Measurements from ENCODE around the gene TMEM181. TPM values are rescaled to one million over a fixed set of nuclear protein-coding genes. Genes with fewer than 3 reads are reported as not detected.
"Not testable (repeated sequence)": the region's sequence is repeated elsewhere in the genome, so short reads cannot be mapped to it uniquely, and the experiment has no call there.

Gene TMEM181
- total RNA-seq (2014; rRNA removed; shearing (Covaris generic)) = 24.3 and 24.7 TPM in 2 replicates
- 25.9 and 40.0 TPM in 2 replicates for polyA plus RNA-seq (2014; cell fraction: nucleus; rRNA removed)

- DNase-seq (ENCODE audit: extremely low read depth, low read depth) = peak; percentile 58
Measured at GRCh38 chr6:158559895-158560835, at the start of gene TMEM181. Gene TMEM181 (plus strand): TSS chr6:158560091. CDS start chr6:158560225, 134 bp downstream.

GRCh38 chr6:158512809-158513208 lies 47.1 kb upstream of the TMEM181 start:
- DNase-seq (ENCODE audit: extremely low read depth, low read depth) = no peak

- no peak for DNase-seq (ENCODE audit: extremely low read depth, low read depth)
Measured at GRCh38 chr6:158514176-158514575, 45.7 kb upstream of the TMEM181 start.

- DNase-seq (ENCODE audit: extremely low read depth, low read depth) = no peak
Measured at GRCh38 chr6:158514991-158515390, 44.9 kb upstream of the TMEM181 start.

- DNase-seq (ENCODE audit: extremely low read depth, low read depth) = no peak
Measured at GRCh38 chr6:158516098-158516497, 43.8 kb upstream of the TMEM181 start.

GRCh38 chr6:158517038-158517437 lies 42.9 kb upstream of the TMEM181 start:
- DNase-seq (ENCODE audit: extremely low read depth, low read depth) = no peak

GRCh38 chr6:158517581-158517980 lies 42.3 kb upstream of the TMEM181 start:
- no peak for DNase-seq (ENCODE audit: extremely low read depth, low read depth)

GRCh38 chr6:158518191-158519127 lies 41.4 kb upstream of the TMEM181 start:
- DNase-seq (ENCODE audit: extremely low read depth, low read depth) = peak; percentile 55

GRCh38 chr6:158519300-158519699 lies 40.6 kb upstream of the TMEM181 start:
- DNase-seq (ENCODE audit: extremely low read depth, low read depth) = no peak

GRCh38 chr6:158519761-158520160 lies 40.1 kb upstream of the TMEM181 start:
- no peak for DNase-seq (ENCODE audit: extremely low read depth, low read depth)

GRCh38 chr6:158520975-158521374 lies 38.9 kb upstream of the TMEM181 start:
- DNase-seq (ENCODE audit: extremely low read depth, low read depth) = not testable (repeated sequence)

- DNase-seq (ENCODE audit: extremely low read depth, low read depth) = no peak
Measured at GRCh38 chr6:158521759-158522158, 38.1 kb upstream of the TMEM181 start.

GRCh38 chr6:158522616-158523015 lies 37.3 kb upstream of the TMEM181 start:
- no peak for DNase-seq (ENCODE audit: extremely low read depth, low read depth)

GRCh38 chr6:158524311-158524710 lies 35.6 kb upstream of the TMEM181 start:
- DNase-seq (ENCODE audit: extremely low read depth, low read depth) = no peak

- not testable (repeated sequence) for DNase-seq (ENCODE audit: extremely low read depth, low read depth)
Measured at GRCh38 chr6:158527858-158528257, 32.0 kb upstream of the TMEM181 start.

- DNase-seq (ENCODE audit: extremely low read depth, low read depth) = no peak
Measured at GRCh38 chr6:158528826-158529225, 31.1 kb upstream of the TMEM181 start.

GRCh38 chr6:158529629-158530028 lies 30.3 kb upstream of the TMEM181 start:
- DNase-seq (ENCODE audit: extremely low read depth, low read depth) = no peak

GRCh38 chr6:158531566-158531965 lies 28.3 kb upstream of the TMEM181 start:
- no peak for DNase-seq (ENCODE audit: extremely low read depth, low read depth)

GRCh38 chr6:158531970-158532369 lies 27.9 kb upstream of the TMEM181 start:
- DNase-seq (ENCODE audit: extremely low read depth, low read depth) = no peak

- peak; percentile 50 for DNase-seq (ENCODE audit: extremely low read depth, low read depth)
Measured at GRCh38 chr6:158536084-158536890, 23.6 kb upstream of the TMEM181 start.
